Measurements from ENCODE around the gene IMPDH1. TPM values are rescaled to one million over a fixed set of nuclear protein-coding genes. Genes with fewer than 3 reads are reported as not detected.

IMPDH1 gene
- total and polyA plus RNA-seq, 2 donors (not counting 3 experiments of a cell fraction or from before 2014, with no cell fraction given): 78.8 to 97.9 TPM

DNA sequence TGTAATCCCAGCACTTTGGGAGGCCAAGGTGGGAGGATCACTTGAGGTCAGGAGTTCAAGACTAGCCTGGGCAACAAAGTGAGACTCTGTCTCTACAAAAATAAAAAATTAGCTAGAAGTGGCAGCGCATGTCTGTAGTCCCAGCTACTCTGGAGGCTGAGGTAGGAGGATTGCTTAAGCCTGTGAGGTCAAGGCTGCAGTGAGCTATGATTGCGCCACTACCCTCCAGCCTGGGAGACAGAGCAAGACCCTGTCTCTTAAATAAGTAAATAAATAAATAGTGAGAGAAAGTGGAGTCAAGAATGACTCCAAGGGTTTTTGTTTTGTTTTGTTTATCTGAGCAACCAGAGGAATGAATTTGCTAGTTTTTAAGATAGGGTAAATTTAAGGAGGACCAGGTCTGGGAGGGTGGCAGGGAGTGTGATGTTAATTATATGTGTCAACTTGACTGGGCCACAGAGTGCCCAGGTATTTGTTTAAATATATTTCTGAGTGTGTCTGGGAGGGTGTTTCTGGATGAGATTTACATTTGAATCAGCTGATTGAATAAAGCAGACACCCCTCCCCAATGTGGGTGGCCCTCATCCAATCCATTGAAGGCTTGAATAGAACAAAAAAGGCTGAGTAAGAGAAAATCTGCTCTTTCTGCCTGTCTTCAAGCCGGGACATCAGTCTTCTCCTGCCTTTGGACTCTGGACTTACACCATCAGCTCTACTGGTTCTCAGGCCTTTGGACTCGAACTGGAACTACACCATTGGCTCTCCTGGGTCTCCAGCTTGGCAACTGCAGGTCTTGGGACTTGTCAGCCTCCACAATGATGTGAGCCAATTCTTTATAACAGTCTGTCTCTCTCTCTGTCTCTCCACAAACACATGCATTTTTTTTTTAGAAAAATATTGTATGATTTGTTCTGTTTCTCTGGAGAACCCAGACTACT is 23.5 kb downstream of the IMPDH1 start:
- POLR2A ChIA-PET: no interaction called here
- intact Hi-C loops (cut with micrococcal nuclease): loop anchor here (2.0 kb wide), 1 partner anchor 25 kb away; the partner anchor contains the start of gene PRRT4
- BruUV-seq (replicated peaks): no TSS peak

More for the DNA sequence above, 23.5 kb downstream of the IMPDH1 start:
- H3K9ac ChIP-seq (replicated peaks; ENCODE audit: extremely low read depth, insufficient read depth, low read length): no peak overlapping the region
- no peaks in the 10 kb centered on the region for H3K9me3 ChIP-seq (replicated peaks; ENCODE audit: control insufficient read depth, insufficient read depth, low read length)
- H3K36me3 ChIP-seq (ENCODE audit: control insufficient read depth in 2 of 2, extremely low read depth in 1 of 2, insufficient read depth in 2 of 2, low read length in 2 of 2): no peaks in the 10 kb centered on the region
- H3K27ac ChIP-seq (ENCODE audit: insufficient read depth, low read depth, low read length): no peak overlapping the region
- no peaks in the 10 kb centered on the region for H3K79me2 ChIP-seq (ENCODE audit: control insufficient read depth, insufficient read depth, low read length)
- TF ChIP-seq FOS (IDR thresholded peaks at IDR 0.05; ENCODE audit: borderline replicate concordance, insufficient read depth, low read length) (no peak), POLR2A (IDR thresholded peaks at IDR 0.05; ENCODE audit: low read depth, low read length) (no peak), EZH2 (IDR thresholded peaks at IDR 0.05; ENCODE audit: borderline replicate concordance, low read depth, low read length, severe bottlenecking) (no peak), POLR2AphosphoS5 (IDR thresholded peaks at IDR 0.05; ENCODE audit: insufficient read depth, low read depth, low read length) (no peak), MYC (IDR thresholded peaks at IDR 0.05; ENCODE audit: low read depth, low read length) (no peak), GATA2 (IDR thresholded peaks at IDR 0.05; ENCODE audit: insufficient read depth, insufficient read length, low read depth, low read length) (no peak), JUN (IDR thresholded peaks at IDR 0.05; ENCODE audit: borderline replicate concordance, insufficient read depth, insufficient read length, low read depth) (no peak)
- TF ChIP-seq, protein P1, sequence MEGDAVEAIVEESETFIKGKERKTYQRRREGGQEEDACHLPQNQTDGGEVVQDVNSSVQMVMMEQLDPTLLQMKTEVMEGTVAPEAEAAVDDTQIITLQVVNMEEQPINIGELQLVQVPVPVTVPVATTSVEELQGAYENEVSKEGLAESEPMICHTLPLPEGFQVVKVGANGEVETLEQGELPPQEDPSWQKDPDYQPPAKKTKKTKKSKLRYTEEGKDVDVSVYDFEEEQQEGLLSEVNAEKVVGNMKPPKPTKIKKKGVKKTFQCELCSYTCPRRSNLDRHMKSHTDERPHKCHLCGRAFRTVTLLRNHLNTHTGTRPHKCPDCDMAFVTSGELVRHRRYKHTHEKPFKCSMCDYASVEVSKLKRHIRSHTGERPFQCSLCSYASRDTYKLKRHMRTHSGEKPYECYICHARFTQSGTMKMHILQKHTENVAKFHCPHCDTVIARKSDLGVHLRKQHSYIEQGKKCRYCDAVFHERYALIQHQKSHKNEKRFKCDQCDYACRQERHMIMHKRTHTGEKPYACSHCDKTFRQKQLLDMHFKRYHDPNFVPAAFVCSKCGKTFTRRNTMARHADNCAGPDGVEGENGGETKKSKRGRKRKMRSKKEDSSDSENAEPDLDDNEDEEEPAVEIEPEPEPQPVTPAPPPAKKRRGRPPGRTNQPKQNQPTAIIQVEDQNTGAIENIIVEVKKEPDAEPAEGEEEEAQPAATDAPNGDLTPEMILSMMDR (IDR thresholded peaks at IDR 0.05; ENCODE audit: extremely low read depth in 1 of 2, insufficient read depth in 1 of 2, low read depth in 1 of 2, low read length in 2 of 2): no peak
- TF ChIP-seq, protein P2, sequence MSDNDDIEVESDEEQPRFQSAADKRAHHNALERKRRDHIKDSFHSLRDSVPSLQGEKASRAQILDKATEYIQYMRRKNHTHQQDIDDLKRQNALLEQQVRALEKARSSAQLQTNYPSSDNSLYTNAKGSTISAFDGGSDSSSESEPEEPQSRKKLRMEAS (IDR thresholded peaks at IDR 0.05; ENCODE audit: insufficient read depth, insufficient read length): no peak
- CTCF ChIA-PET: interaction anchor here (1.7 to 20.6 kb wide), 8 partner anchors 9 to 1583 kb away, joined by 6 to 778 read pairs (median 14); partner anchors contain the start of gene RBM28
- H2AFZ ChIP-seq (ENCODE audit: low read depth, low read length): no peak overlapping the region
- no peak overlapping the region for H3K4me2 ChIP-seq (ENCODE audit: insufficient read depth, low read length)
- H3K4me3 ChIP-seq (replicated peaks in 1 of 3; ENCODE audit: insufficient read depth in 1 of 3, low read depth in 1 of 3, low read length in 3 of 3): no peak overlapping the region
- DNase-seq (ENCODE audit: low read depth, low spot score) (no peak), FAIRE-seq (no peak)
- H3K27me3 ChIP-seq (ENCODE audit: control insufficient read depth in 2 of 2, insufficient read depth in 2 of 2, low read length in 2 of 2): peaks cover 0 to 5% of the 10 kb centered on the region in 2 experiments
- H3K9me1 ChIP-seq (replicated peaks; ENCODE audit: control insufficient read depth, extremely low read depth, insufficient read depth, low read length): no peaks in the 10 kb centered on the region
- dilution Hi-C loops (cut with MboI; ENCODE audit: extremely low pct_ligation_motif_present, low sequenced_read_pairs): no loop called here
- H4K20me1 ChIP-seq (replicated peaks; ENCODE audit: control insufficient read depth, extremely low read depth, insufficient read depth, low read length): no peaks in the 10 kb centered on the region
- no peaks in the 10 kb centered on the region for H3K4me1 ChIP-seq (ENCODE audit: control insufficient read depth, extremely low read depth, insufficient read depth, low read length)
